Smooth muscle cell (in vitro differentiated cells): ENCODE results near the gene PTPN23. TPM values are rescaled to one million over a fixed set of nuclear protein-coding genes. Genes with fewer than 3 reads are reported as not detected.
A peak's percentile ranks its signal among the peaks of the same experiment; 100 is the strongest.

Experiments used
- DNase-seq: peaks from one replicate; lab custom pipeline; 2025; ENCODE audit not compliant: unreplicated experiment; lab: John Stamatoyannopoulos, UW
- H2AFZ ChIP-seq: fragments of 200-600 bp; sonication (generic); 2 replicates; pipeline ENCODE4 v1.6.0; 2016; ENCODE audit warnings: antibody characterized with exemption, low read depth, mild to moderate bottlenecking
- H3F3A ChIP-seq: fragments of 200-600 bp; sonication (generic); 2 replicates; pipeline ENCODE4 v1.6.0; 2017; ENCODE audit warnings: antibody characterized with exemption, low read depth
- H3K27ac ChIP-seq: fragments of 200-600 bp; sonication (generic); 2 replicates; pipeline ENCODE4 v1.5.1; 2016; ENCODE audit warnings: low read depth, mild to moderate bottlenecking
- H3K27me3 ChIP-seq: fragments of 200-600 bp; sonication (generic); 2 replicates; pipeline ENCODE4 v1.6.1; 2016; ENCODE audit warnings: low read depth, mild to moderate bottlenecking
- H3K36me3 ChIP-seq: fragments of 200-600 bp; sonication (generic); 2 replicates; pipeline ENCODE4 v1.5.1; 2016; ENCODE audit warnings: low read depth
- H3K4me1 ChIP-seq: fragments of 200-600 bp; sonication (generic); 2 replicates; pipeline ENCODE4 v1.5.1; 2016; ENCODE audit warnings: low read depth
- H3K4me2 ChIP-seq: fragments of 200-600 bp; sonication (generic); 2 replicates; pipeline ENCODE4 v1.6.0; 2016; ENCODE audit warnings: mild to moderate bottlenecking
- H3K4me3 ChIP-seq: fragments of 200-600 bp; sonication (generic); 2 replicates; pipeline ENCODE4 v1.5.1; 2016; ENCODE audit warnings: mild to moderate bottlenecking
- H3K79me2 ChIP-seq: fragments of 200-600 bp; sonication (generic); 2 replicates; pipeline ENCODE4 v1.6.0; 2016; ENCODE audit warnings: low read depth, mild to moderate bottlenecking
- H3K9ac ChIP-seq: fragments of 200-600 bp; sonication (generic); 2 replicates; pipeline ENCODE4 v1.6.0; 2016; ENCODE audit warnings: low read depth
- H3K9me3 ChIP-seq: fragments of 200-600 bp; sonication (generic); replicated peaks from 2 replicates; pipeline ENCODE4 v1.5.1; 2016; ENCODE audit warnings: low read depth
- H4K20me1 ChIP-seq: fragments of 200-600 bp; sonication (generic); 2 replicates; pipeline ENCODE4 v1.6.0; 2016; ENCODE audit warnings: low read depth
- WGBS: methylation state at CpG from one replicate; pipeline ENCODE4 v1.1.7; 2016; ENCODE audit warnings: low lambda C conversion rate; 5-methylcytosine and 5-hydroxymethylcytosine counted together
- polyA plus RNA-seq: library from polyadenylated mRNA; unstranded; fragments of >200 nt; fragmentation: Nextera tagmentation; extraction: Ambion mirVana; gene quantifications from 2 replicates; pipeline ENCODE4 v1.2.1, GENCODE V29; 2016
- total RNA-seq: library from RNA; depleted of rRNA; stranded (reverse); fragments of >200 nt; gene quantifications from 2 replicates; pipeline ENCODE4 v1.2.3, GENCODE V29; 2014
- TF ChIP-seq, protein P1 (sequence below): fragments of 200-600 bp; sonication (generic); IDR thresholded peaks from 2 replicates; pipeline ENCODE4 v1.5.1; 2017; ENCODE audit warnings: borderline replicate concordance, mild to moderate bottlenecking, antibody characterized with exemption; ENCODE audit not compliant: insufficient read depth, poor library complexity, severe bottlenecking

The PTPN23 gene
- total and polyA plus RNA-seq, 2 experiments from 2014 or later: 7.2 to 17.1 TPM

DNA sequence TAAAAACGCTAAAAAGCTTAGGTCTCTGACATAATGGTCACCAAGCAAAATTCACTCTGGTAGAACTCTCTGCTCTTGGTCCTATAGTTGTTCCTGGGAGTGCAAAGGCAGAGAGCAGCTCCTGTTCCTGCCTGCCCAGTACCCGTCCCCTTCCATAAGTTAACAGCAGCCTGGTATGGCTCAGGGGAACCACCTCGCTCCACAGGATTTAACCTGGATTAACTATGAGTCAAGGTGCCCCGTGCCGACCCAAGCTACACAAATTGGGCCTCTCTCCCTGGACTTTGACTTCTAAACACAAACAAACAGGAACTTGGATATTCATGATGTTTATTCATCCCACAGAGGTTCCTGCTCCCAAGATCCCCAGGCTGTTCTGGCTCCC is 62.8 kb downstream of the PTPN23 start:
- no peaks in the 10 kb centered on the region for H3K4me1 ChIP-seq
- peaks cover 13% of the 10 kb centered on the region for H3K79me2 ChIP-seq
- peak overlapping the region; percentile 87 for H3K27ac ChIP-seq
- no peaks in the 10 kb centered on the region for H3K36me3 ChIP-seq
- peak overlapping the region; percentile 32 for H3K4me2 ChIP-seq
- no peak for DNase-seq
- TF ChIP-seq, protein P1, sequence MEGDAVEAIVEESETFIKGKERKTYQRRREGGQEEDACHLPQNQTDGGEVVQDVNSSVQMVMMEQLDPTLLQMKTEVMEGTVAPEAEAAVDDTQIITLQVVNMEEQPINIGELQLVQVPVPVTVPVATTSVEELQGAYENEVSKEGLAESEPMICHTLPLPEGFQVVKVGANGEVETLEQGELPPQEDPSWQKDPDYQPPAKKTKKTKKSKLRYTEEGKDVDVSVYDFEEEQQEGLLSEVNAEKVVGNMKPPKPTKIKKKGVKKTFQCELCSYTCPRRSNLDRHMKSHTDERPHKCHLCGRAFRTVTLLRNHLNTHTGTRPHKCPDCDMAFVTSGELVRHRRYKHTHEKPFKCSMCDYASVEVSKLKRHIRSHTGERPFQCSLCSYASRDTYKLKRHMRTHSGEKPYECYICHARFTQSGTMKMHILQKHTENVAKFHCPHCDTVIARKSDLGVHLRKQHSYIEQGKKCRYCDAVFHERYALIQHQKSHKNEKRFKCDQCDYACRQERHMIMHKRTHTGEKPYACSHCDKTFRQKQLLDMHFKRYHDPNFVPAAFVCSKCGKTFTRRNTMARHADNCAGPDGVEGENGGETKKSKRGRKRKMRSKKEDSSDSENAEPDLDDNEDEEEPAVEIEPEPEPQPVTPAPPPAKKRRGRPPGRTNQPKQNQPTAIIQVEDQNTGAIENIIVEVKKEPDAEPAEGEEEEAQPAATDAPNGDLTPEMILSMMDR: no peak
- WGBS: 32% methylated on average over 5 of the region's 5 CpGs
- H3K9ac ChIP-seq: peak overlapping the region; percentile 47
- no peaks in the 10 kb centered on the region for H3F3A ChIP-seq
- H4K20me1 ChIP-seq: peaks cover 4% of the 10 kb centered on the region
- no peaks in the 10 kb centered on the region for H3K27me3 ChIP-seq
- no peaks in the 10 kb centered on the region for H3K9me3 ChIP-seq
- peak overlapping the region; percentile 30 for H3K4me3 ChIP-seq
- no peak overlapping the region for H2AFZ ChIP-seq

GRCh38 chr3:47444103-47444502 is 63.3 kb downstream of the PTPN23 start:
- Histone ChIP-seq H3K27ac (peak overlapping the region; percentile 87), H3K4me3 (no peak overlapping the region), H3F3A (no peaks in the 10 kb centered on the region), H2AFZ (no peak overlapping the region), H3K9me3 (no peaks in the 10 kb centered on the region), H3K36me3 (no peaks in the 10 kb centered on the region), H4K20me1 (peaks cover 4% of the 10 kb centered on the region), H3K79me2 (peaks cover 16% of the 10 kb centered on the region), H3K9ac (peak overlapping the region; percentile 47), H3K4me1 (no peaks in the 10 kb centered on the region), H3K4me2 (peak overlapping the region; percentile 32), H3K27me3 (no peaks in the 10 kb centered on the region)
- TF ChIP-seq, protein P1: no peak
- DNase-seq: no peak
- WGBS: 78% methylated on average over 5 of the region's 5 CpGs

- H3K27ac ChIP-seq: no peak overlapping the region
- H3K27me3 ChIP-seq: no peaks in the 10 kb centered on the region
- no peaks in the 10 kb centered on the region for H3F3A ChIP-seq
- peaks cover 39% of the 10 kb centered on the region for H3K79me2 ChIP-seq
- 70% methylated on average over 4 of the region's 4 CpGs for WGBS
- peaks cover 33% of the 10 kb centered on the region for H4K20me1 ChIP-seq
- H2AFZ ChIP-seq: no peak overlapping the region
- no peak for DNase-seq
- no peaks in the 10 kb centered on the region for H3K36me3 ChIP-seq
- no peak overlapping the region for H3K4me2 ChIP-seq
- H3K4me3 ChIP-seq: no peak overlapping the region
- H3K4me1 ChIP-seq: no peaks in the 10 kb centered on the region
- H3K9ac ChIP-seq: no peak overlapping the region
- TF ChIP-seq, protein P1: no peak
- H3K9me3 ChIP-seq: no peaks in the 10 kb centered on the region
These were observed 71.8 kb downstream of the PTPN23 start for GRCh38 chr3:47452453-47453215.
